ENCODE measurements around the gene DLGAP1. TPM values are rescaled to one million over a fixed set of nuclear protein-coding genes. Genes with fewer than 3 reads are reported as not detected.

Gene DLGAP1
- total and polyA plus RNA-seq, 2 of the 8 experiments (the other 6 are each of a cell fraction or from before 2014, with no cell fraction given): 11.8 to 16.9 TPM

DNA sequence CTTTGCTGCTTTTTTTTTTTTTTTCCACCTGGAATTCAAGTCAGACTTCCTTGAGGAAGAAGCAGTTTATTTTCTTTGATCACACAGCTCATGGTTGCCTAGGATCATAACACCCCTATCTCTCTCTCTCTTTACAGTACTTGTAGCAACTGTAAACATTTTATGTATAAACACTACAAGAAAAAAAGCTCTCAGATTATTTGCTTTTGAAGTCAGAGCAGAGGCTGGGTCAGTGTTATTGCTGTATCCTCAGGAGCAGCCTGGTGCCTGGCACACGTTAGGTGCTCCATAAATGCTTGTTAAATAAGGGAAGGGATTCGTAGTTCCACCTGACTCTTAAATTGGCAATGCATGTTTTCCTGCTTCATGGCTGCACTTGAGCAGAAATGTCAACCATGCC lies 783.9 kb downstream of the DLGAP1 start:
- no peak overlapping the region for H3K56ac ChIP-seq (replicated peaks; ENCODE audit: insufficient read length, low read depth, low read length)
- H4K8ac ChIP-seq (ENCODE audit: extremely low read depth, insufficient read depth, low read length): no peak overlapping the region
- POLR2A ChIA-PET (ENCODE audit: partially characterized antibody): no interaction called here
- H3K79me2 ChIP-seq (ENCODE audit: control insufficient read depth in 1 of 2, insufficient read depth in 2 of 2, low read length in 2 of 2): no peaks in the 10 kb centered on the region
- H3K23ac ChIP-seq (ENCODE audit: insufficient read length): no peak overlapping the region
- 0 out of 2 replicates have a peak, but pooled peaks cover 2% of the 10 kb centered on the region for H3K23me2 ChIP-seq (ENCODE audit: low read depth, low read length)
- 94% methylated on average over 2 of the region's 2 CpGs; no CpG with 5 or more reads in 1 of the 2 experiments for WGBS, 2 experiments (ENCODE audit: extremely low coverage in 1 of 2, insufficient coverage in 1 of 2, insufficient read length in 1 of 2, insufficient replicate concordance in 2 of 2, low coverage in 1 of 2, low lambda C conversion rate in 2 of 2, missing lambda C conversion rate in 1 of 2)
- no peak overlapping the region; the same call in 1 of the 2 replicates for H2BK12ac ChIP-seq (ENCODE audit: low read depth, low read length)
- no peaks in the 10 kb centered on the region for H3K9me3 ChIP-seq (ENCODE audit: insufficient read depth in 2 of 2, low read depth in 1 of 2, low read length in 1 of 2)
- H2BK120ac ChIP-seq (replicated peaks; ENCODE audit: low read depth, low read length): no peak overlapping the region
- H2BK5ac ChIP-seq (ENCODE audit: low read depth, low read length): no peak overlapping the region
- H3K27ac ChIP-seq (ENCODE audit: low read depth, low read length): no peak overlapping the region
- H3K4me1 ChIP-seq (replicated peaks in 1 of 4; ENCODE audit: control insufficient read depth in 3 of 4, insufficient read depth in 4 of 4, low read length in 3 of 4): no peaks in the 10 kb centered on the region; a peak in 2 of 7 replicates
- no peak overlapping the region for H3K14ac ChIP-seq (ENCODE audit: insufficient read length)
- no peak overlapping the region for H2BK20ac ChIP-seq (ENCODE audit: low read length)
- H4K20me1 ChIP-seq (replicated peaks in 1 of 2; ENCODE audit: control insufficient read depth in 1 of 2, insufficient read depth in 2 of 2, low read length in 2 of 2): no peaks in the 10 kb centered on the region
- H3K4me2 ChIP-seq (ENCODE audit: insufficient read depth in 1 of 2, low read depth in 2 of 2, low read length in 2 of 2): no peak overlapping the region
- no peak for TF ChIP-seq NRF1 (IDR thresholded peaks at IDR 0.05; ENCODE audit: low read depth, low read length)
- TF ChIP-seq, protein P1, sequence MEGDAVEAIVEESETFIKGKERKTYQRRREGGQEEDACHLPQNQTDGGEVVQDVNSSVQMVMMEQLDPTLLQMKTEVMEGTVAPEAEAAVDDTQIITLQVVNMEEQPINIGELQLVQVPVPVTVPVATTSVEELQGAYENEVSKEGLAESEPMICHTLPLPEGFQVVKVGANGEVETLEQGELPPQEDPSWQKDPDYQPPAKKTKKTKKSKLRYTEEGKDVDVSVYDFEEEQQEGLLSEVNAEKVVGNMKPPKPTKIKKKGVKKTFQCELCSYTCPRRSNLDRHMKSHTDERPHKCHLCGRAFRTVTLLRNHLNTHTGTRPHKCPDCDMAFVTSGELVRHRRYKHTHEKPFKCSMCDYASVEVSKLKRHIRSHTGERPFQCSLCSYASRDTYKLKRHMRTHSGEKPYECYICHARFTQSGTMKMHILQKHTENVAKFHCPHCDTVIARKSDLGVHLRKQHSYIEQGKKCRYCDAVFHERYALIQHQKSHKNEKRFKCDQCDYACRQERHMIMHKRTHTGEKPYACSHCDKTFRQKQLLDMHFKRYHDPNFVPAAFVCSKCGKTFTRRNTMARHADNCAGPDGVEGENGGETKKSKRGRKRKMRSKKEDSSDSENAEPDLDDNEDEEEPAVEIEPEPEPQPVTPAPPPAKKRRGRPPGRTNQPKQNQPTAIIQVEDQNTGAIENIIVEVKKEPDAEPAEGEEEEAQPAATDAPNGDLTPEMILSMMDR (IDR thresholded peaks at IDR 0.05; ENCODE audit: control extremely low read depth in 1 of 3, insufficient read depth in 1 of 3, low read depth in 1 of 3, low read length in 3 of 3): no peak
- no peak for TF ChIP-seq CBX5 (IDR thresholded peaks at IDR 0.05; ENCODE audit: low read depth, low read length)
- TF ChIP-seq BRCA1 (IDR thresholded peaks at IDR 0.05; ENCODE audit: low read depth, low read length): no peak
- no peak for TF ChIP-seq JUN (IDR thresholded peaks at IDR 0.05; ENCODE audit: low read depth, low read length)
- no peak for TF ChIP-seq POLR2AphosphoS5 (IDR thresholded peaks at IDR 0.05; ENCODE audit: low read depth, low read length)
- H2BK15ac ChIP-seq (ENCODE audit: low read length): no peak overlapping the region
- H3K79me1 ChIP-seq (ENCODE audit: low read depth, low read length): no peaks in the 10 kb centered on the region
- no peak overlapping the region for H3K9ac ChIP-seq (replicated peaks in 1 of 4; ENCODE audit: extremely low read depth in 1 of 4, low read depth in 3 of 4, low read length in 3 of 4)
- CTCF ChIA-PET (ENCODE audit: partially characterized antibody): interaction anchor here (1.6 kb wide), 1 partner anchor 69 kb away, joined by 6 read pairs; no protein-coding TSS in a partner anchor
- no peaks in the 10 kb centered on the region for H3K27me3 ChIP-seq (replicated peaks in 1 of 4; ENCODE audit: control insufficient read depth in 3 of 4, extremely low read depth in 1 of 4, insufficient read depth in 3 of 4, low read length in 3 of 4)
- H3K36me3 ChIP-seq (ENCODE audit: control insufficient read depth in 2 of 4, insufficient read depth in 4 of 4, low read length in 3 of 4): no peaks in the 10 kb centered on the region
- FAIRE-seq (no peak), DNase-seq (ENCODE audit: low read depth in 1 of 2, low spot score in 2 of 2) (no peak)
- H3K4ac ChIP-seq (replicated peaks; ENCODE audit: insufficient read length, low read depth, low read length): no peak overlapping the region
- H2AK5ac ChIP-seq (ENCODE audit: low read depth, low read length): no peak overlapping the region
- no peak overlapping the region for H3K4me3 ChIP-seq (ENCODE audit: extremely low read depth in 1 of 4, insufficient read depth in 2 of 4, low read depth in 3 of 4, low read length in 4 of 4)
- H3K18ac ChIP-seq (ENCODE audit: extremely low read depth, low read length): no peak overlapping the region
- no peak overlapping the region for H4K5ac ChIP-seq (ENCODE audit: insufficient read length, low read depth, low read length)
- H2AFZ ChIP-seq (ENCODE audit: low read length): no peak overlapping the region
- no peak overlapping the region for H4K91ac ChIP-seq (replicated peaks; ENCODE audit: insufficient read length, low read length)
